ENCODE measurements around the gene LPCAT1. TPM values are rescaled to one million over a fixed set of nuclear protein-coding genes. Genes with fewer than 3 reads are reported as not detected.
A peak's percentile ranks its signal among the peaks of the same experiment; 100 is the strongest.
"Not testable (repeated sequence)": the region's sequence is repeated elsewhere in the genome, so short reads cannot be mapped to it uniquely, and the experiment has no call there.

LPCAT1 gene
- total RNA-seq, 1 experiment from 2014 or later, result 31.2 TPM

- no peak for DNase-seq (ENCODE audit: low spot score)
These were observed 920 bp downstream of the LPCAT1 start for GRCh38 chr5:1522601-1523479.

- DNase-seq (ENCODE audit: low spot score), result peak; percentile 79
These were observed 1.8 kb downstream of the LPCAT1 start for GRCh38 chr5:1521671-1522600.

GRCh38 chr5:1520791-1521453 is 2.8 kb downstream of the LPCAT1 start:
- DNase-seq (ENCODE audit: low spot score), result no peak

- no peak for DNase-seq (ENCODE audit: low spot score)
These were observed 4.0 kb downstream of the LPCAT1 start for GRCh38 chr5:1519631-1520210.

GRCh38 chr5:1517838-1518237 is 5.9 kb downstream of the LPCAT1 start:
- no peak for DNase-seq (ENCODE audit: low spot score)

GRCh38 chr5:1516615-1517601 is 6.9 kb downstream of the LPCAT1 start:
- DNase-seq (ENCODE audit: low spot score), result peak; percentile 38

GRCh38 chr5:1515921-1516571 is 7.7 kb downstream of the LPCAT1 start:
- no peak for DNase-seq (ENCODE audit: low spot score)

GRCh38 chr5:1515311-1515920 is 8.3 kb downstream of the LPCAT1 start:
- no peak for DNase-seq (ENCODE audit: low spot score)

- DNase-seq (ENCODE audit: low spot score), result not testable (repeated sequence)
These were observed 8.9 kb downstream of the LPCAT1 start for GRCh38 chr5:1514819-1515310.

- no peak for DNase-seq (ENCODE audit: low spot score)
These were observed 9.5 kb downstream of the LPCAT1 start for GRCh38 chr5:1514027-1514818.

GRCh38 chr5:1513326-1514026 is 10.3 kb downstream of the LPCAT1 start:
- no peak for DNase-seq (ENCODE audit: low spot score)

GRCh38 chr5:1512541-1513291 is 11.0 kb downstream of the LPCAT1 start:
- no peak for DNase-seq (ENCODE audit: low spot score)

GRCh38 chr5:1511651-1512540 is 11.9 kb downstream of the LPCAT1 start:
- no peak for DNase-seq (ENCODE audit: low spot score)

GRCh38 chr5:1511048-1511447 is 12.7 kb downstream of the LPCAT1 start:
- DNase-seq (ENCODE audit: low spot score), result no peak

GRCh38 chr5:1510631-1511030 is 13.1 kb downstream of the LPCAT1 start:
- no peak for DNase-seq (ENCODE audit: low spot score)

GRCh38 chr5:1510151-1510561 is 13.6 kb downstream of the LPCAT1 start:
- no peak for DNase-seq (ENCODE audit: low spot score)
